GM23248 (cell line): Measurements from ENCODE around the gene PTK6.

Source experiments
- EZH2 ChIP-seq: fragments of 200-600 bp; sonication (generic); IDR thresholded peaks from 2 replicates; pipeline ENCODE4 v1.6.1; 2018; ENCODE audit warnings: antibody characterized with exemption, mild to moderate bottlenecking; ENCODE audit not compliant: insufficient read depth, poor library complexity, severe bottlenecking
- EZH2phosphoT487 ChIP-seq: fragments of 200-600 bp; sonication (generic); IDR thresholded peaks from 2 replicates; pipeline ENCODE4 v1.6.1; 2018; ENCODE audit warnings: antibody characterized with exemption, moderate library complexity, mild to moderate bottlenecking, low read depth; ENCODE audit not compliant: insufficient read depth

DNA sequence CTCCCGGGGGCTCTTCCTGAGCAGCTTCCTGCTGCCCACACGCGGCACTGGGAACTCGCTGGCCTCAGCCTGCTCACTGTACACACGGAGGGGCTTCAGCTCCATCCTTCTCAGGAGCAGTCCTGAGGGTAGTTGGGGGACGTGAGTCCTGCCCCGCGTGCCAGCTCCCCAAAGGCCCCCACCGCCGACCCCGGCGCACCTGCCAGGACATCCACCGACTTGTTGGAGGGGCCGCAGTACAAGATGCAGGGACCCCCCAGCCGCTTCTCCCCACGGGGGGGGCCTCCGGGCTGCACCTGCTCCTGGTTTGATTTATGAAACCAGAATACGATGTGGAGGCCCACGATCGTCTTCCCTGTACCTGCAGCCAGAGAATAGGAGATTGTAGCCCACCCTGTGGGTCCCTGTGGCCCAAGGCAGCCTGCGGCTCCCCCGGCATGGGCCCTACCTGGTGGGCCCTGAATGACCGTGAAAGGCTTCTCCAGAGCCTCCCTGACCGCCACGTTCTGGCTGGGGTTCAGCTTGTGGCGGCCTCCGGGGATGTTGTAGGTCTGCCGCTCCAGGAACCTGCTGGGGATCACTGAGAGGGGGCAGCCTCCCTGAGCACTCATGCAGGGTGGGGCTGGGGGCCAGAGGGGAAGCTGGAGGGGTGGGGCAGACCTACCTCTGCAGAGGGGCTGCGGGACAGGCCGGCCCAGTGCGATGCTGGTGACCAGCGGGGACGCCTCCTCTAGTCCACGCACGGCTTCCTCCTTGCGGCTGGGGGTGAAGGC is 24.6 kb upstream of the PTK6 start:
- no peak for TF ChIP-seq EZH2phosphoT487
- no peak for TF ChIP-seq EZH2
